H1 (cell line): ENCODE data around the gene PRKAR1B. TPM values are rescaled to one million over a fixed set of nuclear protein-coding genes. Genes with fewer than 3 reads are reported as not detected.

Experiments used
- CTCF ChIA-PET: fragments of 300-600 bp; sonication (Branson Sonifier 250); formaldehyde crosslinking; loops from one replicate; lab custom pipeline; 2021; ENCODE audit not compliant: partially characterized antibody; lab: Charles Lee
- POLR2A ChIA-PET: fragments of 300-600 bp; sonication (Branson Sonifier 250); formaldehyde crosslinking; loops from one replicate; lab custom pipeline; 2021; ENCODE audit warnings: inconsistent platforms; ENCODE audit not compliant: partially characterized antibody; lab: Charles Lee
- DNase-seq, 2 experiments: peaks; one replicate each; pipeline versions ENCODE4 v3.0.0 to v3.0.0-alpha.2; 2010 to 2022; ENCODE audit warnings: low spot score in 2 of 2, low read depth in 1 of 2, mixed read lengths in 1 of 2
- FAIRE-seq: peaks from 2 replicates; lab custom pipeline; 2011; peaks lifted over from hg19 to GRCh38; lab: Jason Lieb, UNC
- H2AFZ ChIP-seq: 2 replicates; pipeline ENCODE4 v1.8.1; 2012; ENCODE audit warnings: low read length, inconsistent platforms
- H2AK5ac ChIP-seq: 2 replicates; pipeline ENCODE4 v1.6.1; 2013; ENCODE audit warnings: low read depth, low read length
- H2BK120ac ChIP-seq: replicated peaks from 2 replicates; pipeline ENCODE3; 2013; ENCODE audit warnings: low read depth, low read length, inconsistent platforms
- H2BK12ac ChIP-seq: 2 replicates; pipeline ENCODE4 v1.6.1; 2013; ENCODE audit warnings: low read depth, low read length
- H2BK15ac ChIP-seq: 2 replicates; pipeline ENCODE4 v1.6.1; 2013; ENCODE audit warnings: low read length
- H2BK20ac ChIP-seq: 2 replicates; pipeline ENCODE4 v1.6.1; 2013; ENCODE audit warnings: low read length
- H2BK5ac ChIP-seq: 2 replicates; pipeline ENCODE4 v1.6.1; 2013; ENCODE audit warnings: low read depth, low read length
- H3K14ac ChIP-seq: 2 replicates; pipeline ENCODE4 v1.6.1; 2013; ENCODE audit warnings: inconsistent platforms; ENCODE audit not compliant: insufficient read length
- H3K18ac ChIP-seq: 2 replicates; pipeline ENCODE4 v1.6.1; 2013; ENCODE audit warnings: low read length; ENCODE audit errors: extremely low read depth
- H3K23ac ChIP-seq: 2 replicates; pipeline ENCODE4 v1.6.1; 2013; ENCODE audit warnings: inconsistent platforms; ENCODE audit not compliant: insufficient read length
- H3K23me2 ChIP-seq: 2 replicates; pipeline ENCODE4 v1.6.1; 2013; ENCODE audit warnings: low read depth, low read length
- H3K27ac ChIP-seq: 2 replicates; pipeline ENCODE4 v1.6.1; 2011; ENCODE audit warnings: low read depth, low read length, inconsistent platforms
- H3K27me3 ChIP-seq, 4 experiments: replicated peaks in 1 of 4; 1 replicate in 1 of 4; 2 replicates in 3 of 4; pipeline versions ENCODE4 v1.6.1 to v1.8.1; 2011 to 2013; ENCODE audit warnings: low read length in 3 of 4, mild to moderate bottlenecking in 3 of 4, inconsistent platforms in 2 of 4, mixed read lengths in 2 of 4, moderate library complexity in 1 of 4; ENCODE audit not compliant: control insufficient read depth in 3 of 4, insufficient read depth in 3 of 4; ENCODE audit errors: extremely low read depth in 1 of 4
- H3K36me3 ChIP-seq, 4 experiments: 2 replicates each; pipeline versions ENCODE4 v1.6.1 to v1.8.1; 2011 to 2013; ENCODE audit warnings: mild to moderate bottlenecking in 4 of 4, low read length in 3 of 4, moderate library complexity in 2 of 4, control low read depth in 1 of 4, inconsistent platforms in 1 of 4; ENCODE audit not compliant: insufficient read depth in 4 of 4, control insufficient read depth in 2 of 4
- H3K4ac ChIP-seq: replicated peaks from 2 replicates; pipeline ENCODE3; 2013; ENCODE audit warnings: low read length, low read depth, mixed read lengths, inconsistent platforms; ENCODE audit not compliant: insufficient read length
- H3K4me1 ChIP-seq, 4 experiments: replicated peaks in 1 of 4; 1 replicate in 1 of 4; 2 replicates in 3 of 4; pipeline versions ENCODE4 v1.6.1 to v1.8.1; 2011 to 2013; ENCODE audit warnings: low read length in 3 of 4, inconsistent platforms in 2 of 4, mixed read lengths in 1 of 4; ENCODE audit not compliant: insufficient read depth in 4 of 4, control insufficient read depth in 3 of 4
- H3K4me2 ChIP-seq, 2 experiments: 2 replicates each; pipeline versions ENCODE4 v1.6.1 to v1.8.1; 2011 to 2013; ENCODE audit warnings: low read depth in 2 of 2, low read length in 2 of 2, control low read depth in 1 of 2, inconsistent platforms in 1 of 2, mild to moderate bottlenecking in 1 of 2; ENCODE audit not compliant: insufficient read depth in 1 of 2
- H3K4me3 ChIP-seq, 4 experiments: fragments of 200-600, 300-600 bp in 1 of 4; sonication (generic), shearing (Covaris generic), sonication (Bioruptor Twin) in 1 of 4; 2 replicates each; pipeline versions ENCODE4 v1.5.1 to v1.8.1; 2011 to 2016; ENCODE audit warnings: low read length in 4 of 4, low read depth in 3 of 4, control low read depth in 2 of 4, inconsistent platforms in 2 of 4, mild to moderate bottlenecking in 2 of 4, mixed read lengths in 1 of 4, moderate library complexity in 1 of 4; ENCODE audit not compliant: insufficient read depth in 2 of 4; ENCODE audit errors: extremely low read depth in 1 of 4
- H3K56ac ChIP-seq: replicated peaks from 2 replicates; pipeline ENCODE3; 2013; ENCODE audit warnings: low read depth, mild to moderate bottlenecking, mixed read lengths, low read length, inconsistent platforms; ENCODE audit not compliant: insufficient read length
- H3K79me1 ChIP-seq: 2 replicates; pipeline ENCODE4 v1.6.1; 2013; ENCODE audit warnings: low read depth, low read length, control low read depth
- H3K79me2 ChIP-seq, 2 experiments: 2 replicates each; pipeline versions ENCODE4 v1.6.1 to v1.8.1; 2012 to 2013; ENCODE audit warnings: low read length in 2 of 2, mild to moderate bottlenecking in 2 of 2, inconsistent platforms in 1 of 2; ENCODE audit not compliant: insufficient read depth in 2 of 2, control insufficient read depth in 1 of 2
- H3K9ac ChIP-seq, 4 experiments: replicated peaks in 1 of 4; 1 replicate in 1 of 4; 2 replicates in 3 of 4; pipeline versions ENCODE4 v1.6.1 to v1.8.1; 2011 to 2013; ENCODE audit warnings: low read depth in 3 of 4, low read length in 3 of 4, control low read depth in 2 of 4, mild to moderate bottlenecking in 2 of 4, moderate library complexity in 2 of 4, inconsistent platforms in 1 of 4; ENCODE audit errors: extremely low read depth in 1 of 4
- H3K9me3 ChIP-seq, 2 experiments: 2 replicates each; pipeline versions ENCODE4 v1.6.1 to v1.8.1; 2012 to 2013; ENCODE audit warnings: mild to moderate bottlenecking in 2 of 2, moderate library complexity in 2 of 2, control low read depth in 1 of 2, inconsistent platforms in 1 of 2, low read depth in 1 of 2, low read length in 1 of 2, mixed read lengths in 1 of 2; ENCODE audit not compliant: insufficient read depth in 2 of 2
- H4K20me1 ChIP-seq, 2 experiments: replicated peaks in 1 of 2; 2 replicates each; pipeline versions ENCODE3 to v1.8.1; 2011 to 2013; ENCODE audit warnings: inconsistent platforms in 2 of 2, low read length in 2 of 2, mild to moderate bottlenecking in 1 of 2; ENCODE audit not compliant: insufficient read depth in 2 of 2, control insufficient read depth in 1 of 2
- H4K5ac ChIP-seq: 2 replicates; pipeline ENCODE4 v1.6.1; 2013; ENCODE audit warnings: low read length, low read depth, mixed read lengths, inconsistent platforms; ENCODE audit not compliant: insufficient read length
- H4K8ac ChIP-seq: 2 replicates; pipeline ENCODE4 v1.8.0; 2013; ENCODE audit warnings: mild to moderate bottlenecking, moderate library complexity, low read length, inconsistent platforms; ENCODE audit not compliant: insufficient read depth; ENCODE audit errors: extremely low read depth
- H4K91ac ChIP-seq: replicated peaks from 2 replicates; pipeline ENCODE3; 2013; ENCODE audit warnings: low read length, mixed read lengths, inconsistent platforms; ENCODE audit not compliant: insufficient read length
- CBX8 ChIP-seq: fragments of 300-800, 300-1000 bp; sonication (generic); IDR thresholded peaks from 2 replicates; pipeline ENCODE4 v1.7.1; 2016; ENCODE audit warnings: low read depth, low read length, borderline replicate concordance
- CTBP2 ChIP-seq: IDR thresholded peaks from 2 replicates; pipeline ENCODE4 v1.7.0; 2011; ENCODE audit warnings: borderline replicate concordance, mild to moderate bottlenecking, moderate library complexity, mixed read lengths, low read length; ENCODE audit not compliant: insufficient read depth, insufficient read length
- EGR1 ChIP-seq: IDR thresholded peaks from 2 replicates; pipeline ENCODE4 v1.6.1; 2011; ENCODE audit warnings: low read depth, low read length, borderline replicate concordance
- KDM4A ChIP-seq: IDR thresholded peaks from one replicate; pipeline ENCODE4 v1.7.1; 2012; ENCODE audit warnings: low read depth, mild to moderate bottlenecking, moderate library complexity, low read length, inconsistent platforms; ENCODE audit not compliant: severe bottlenecking
- RBBP5 ChIP-seq: IDR thresholded peaks from 2 replicates; pipeline ENCODE4 v1.7.1; 2012; ENCODE audit warnings: low read depth, mild to moderate bottlenecking, inconsistent platforms, low read length, moderate library complexity, borderline replicate concordance
- SIN3A ChIP-seq, 2 experiments: IDR thresholded peaks in 1 of 2; conservative IDR thresholded peaks in 1 of 2; 2 replicates each; pipeline ENCODE4 v1.6.1; 2011 to 2012; ENCODE audit warnings: low read length in 2 of 2, improper control_type of control experiment in 1 of 2, low read depth in 1 of 2, mild to moderate bottlenecking in 1 of 2
- TAF1 ChIP-seq: IDR thresholded peaks from 2 replicates; pipeline ENCODE4 v1.6.1; 2011; ENCODE audit warnings: mild to moderate bottlenecking, low read depth, low read length
- WGBS, 2 experiments: shearing (Covaris generic) in 1 of 2; methylation state at CpG; one replicate each; pipeline versions ENCODE4 v1.1.6 to v1.1.7; 2013 to 2015; ENCODE audit warnings: low lambda C conversion rate in 2 of 2, mixed read lengths in 2 of 2, inconsistent platforms in 1 of 2, low coverage in 1 of 2, missing lambda C conversion rate in 1 of 2; ENCODE audit not compliant: insufficient replicate concordance in 2 of 2, insufficient coverage in 1 of 2, insufficient read length in 1 of 2; ENCODE audit errors: extremely low coverage in 1 of 2, missing lambda C conversion rate in 1 of 2; 5-methylcytosine and 5-hydroxymethylcytosine counted together
- polyA plus RNA-seq, 7 experiments: library from polyadenylated mRNA; depleted of rRNA in 3 of 7; stranded (reverse) in 5 of 7; unstranded in 2 of 7; fragments of >200 nt in 5 of 7; fragments of 200-250 nt in 2 of 7; gene quantifications; 1 replicate in 5 of 7; 2 replicates in 1 of 7; 4 replicates in 1 of 7; pipeline versions ENCODE4 v1.2.1 to v1.2.3, GENCODE V29; 2011 to 2013; ENCODE audit warnings: missing spikeins in 2 of 7, mixed read lengths in 2 of 7
- total RNA-seq: library from RNA; stranded (reverse); fragmentation: NEBNext Ultra II Directional; extraction: Animal tissue kit (Norgen Biotek cat#: 25700); gene quantifications from 2 replicates; pipeline ENCODE4 v1.2.1, GENCODE V29; 2021

The PRKAR1B gene
- total and polyA plus RNA-seq, 2 of the 8 experiments (the other 6 are each of a cell fraction or from before 2014, with no cell fraction given), result 12.3 to 55.7 TPM

- H2BK20ac ChIP-seq, result no peak overlapping the region
- H4K91ac ChIP-seq, result peak overlapping the region; percentile 85
- H3K4ac ChIP-seq, result no peak overlapping the region
- no peak overlapping the region for H2BK15ac ChIP-seq
- H2AFZ ChIP-seq, result no peak overlapping the region
- 0 out of 2 replicates have a peak, but pooled peaks have one; percentile 11 for TF ChIP-seq TAF1
- TF ChIP-seq SIN3A (conservative IDR thresholded peaks at IDR 0.05 in 1 of 2, IDR thresholded peaks at IDR 0.05 in 1 of 2; ENCODE audit: low read depth in 1 of 2, low read length in 2 of 2), result peak in 1 of 2 experiments; percentile 42; a peak in 1 of 4 replicates
- TF ChIP-seq EGR1, result peak; percentile 6; the same call in 1 of the 2 replicates
- TF ChIP-seq CBX8, result no peak
- TF ChIP-seq RBBP5, result 0 out of 2 replicates have a peak, but pooled peaks have one; percentile 4
- TF ChIP-seq CTBP2, result no peak
- TF ChIP-seq KDM4A, result peak; percentile 49
- peak overlapping the region; percentile 10 to 59 (median 29); a peak in 4 of 7 replicates for H3K9ac ChIP-seq
- H4K8ac ChIP-seq, result no peak overlapping the region
- no peaks in the 10 kb centered on the region; the same call in 1 of the 2 replicates for H3K79me1 ChIP-seq
- H2BK12ac ChIP-seq, result no peak overlapping the region
- H2AK5ac ChIP-seq, result no peak overlapping the region
- peak overlapping the region; percentile 52 to 98 (median 69) for H3K4me3 ChIP-seq
- 2% methylated on average over 61 of the region's 93 CpGs; no CpG with 5 or more reads in 1 of the 2 experiments for WGBS, 2 experiments
- H3K9me3 ChIP-seq, result no peaks in the 10 kb centered on the region
- peak overlapping the region; percentile 66 to 89 for H3K4me2 ChIP-seq
- peak in 1 of 2 experiments; percentile 74 for DNase-seq
- H3K14ac ChIP-seq, result no peak overlapping the region
- H4K5ac ChIP-seq, result peak overlapping the region; percentile 36
- peaks cover 4 to 38% (median 18%) of the 10 kb centered on the region in 4 experiments for H3K4me1 ChIP-seq
- H3K23me2 ChIP-seq, result peaks cover 31% of the 10 kb centered on the region
- ChIA-PET POLR2A (interaction anchor here (0.6 to 1.9 kb wide), 6 partner anchors 10 to 1254 kb away, joined by 3 to 4 read pairs (median 3); no protein-coding TSS in a partner anchor), CTCF (interaction anchor here (1.6 kb wide), 1 partner anchor 197 kb away, joined by 3 read pairs; no protein-coding TSS in a partner anchor)
- no peak overlapping the region for H2BK120ac ChIP-seq
- no peaks in the 10 kb centered on the region for H3K36me3 ChIP-seq
- no peak for FAIRE-seq
- H3K23ac ChIP-seq, result no peak overlapping the region
- H3K56ac ChIP-seq, result peak overlapping the region; percentile 30
- H4K20me1 ChIP-seq, result peaks cover 0 to 6% of the 10 kb centered on the region in 2 experiments
- no peak overlapping the region for H3K27ac ChIP-seq
- peaks cover 25 to 38% (median 31%) of the 10 kb centered on the region in 4 experiments for H3K27me3 ChIP-seq
- H2BK5ac ChIP-seq, result no peak overlapping the region; the same call in 1 of the 2 replicates
- peak overlapping the region; percentile 78; the same call in 1 of the 2 replicates for H3K18ac ChIP-seq
- H3K79me2 ChIP-seq, result peaks cover 0 to 37% of the 10 kb centered on the region in 2 experiments; a peak in 3 of 4 replicates
Observed at GRCh38 chr7:518630-519483, 208.2 kb downstream of the PRKAR1B start.
